Measurements from ENCODE around the gene OLFM1.

GRCh38 chr9:135084262-135084661, 3.2 kb upstream of the OLFM1 start:
- TF ChIP-seq CTCF (IDR thresholded peaks at IDR 0.05; ENCODE audit: insufficient read depth, low read depth, low read length) (no peak), EZH2 (IDR thresholded peaks at IDR 0.05; ENCODE audit: insufficient read depth, low read length) (no peak)

All from astrocyte (in vitro differentiated cells and primary cell).